Pancreas (tissue), 10 donors: ENCODE data around the gene RBAK. TPM values are rescaled to one million over a fixed set of nuclear protein-coding genes. Genes with fewer than 3 reads are reported as not detected.
"Not testable (repeated sequence)": the region's sequence is repeated elsewhere in the genome, so short reads cannot be mapped to it uniquely, and the experiment has no call there.

Source experiments
- ATAC-seq, 4 donors: fragments of 200-7000 bp; cut with Tn5 transposase; one replicate each; pipeline versions ENCODE4 v1.8.0 to v1.9.1; 2020; ENCODE audit warnings: mild to moderate bottlenecking in 4 of 4, moderate library complexity in 4 of 4
- DNase-seq, 6 donors: peaks; one replicate each; pipeline ENCODE4 v3.0.0-alpha.2; 2020
- FAIRE-seq: peaks from 2 replicates; lab custom pipeline; 2012; peaks lifted over from hg19 to GRCh38; lab: Jason Lieb, UNC
- H3K27ac ChIP-seq, 4 donors: fragments of 200-600 bp; sonication (generic); 1 replicate in 3 of 4; 2 replicates in 1 of 4; pipeline versions ENCODE4 v1.5.0 to v1.8.0; 2020
- H3K27me3 ChIP-seq, 4 donors: fragments of 200-600 bp; one replicate each; pipeline ENCODE4 v1.8.0; 2021
- H3K36me3 ChIP-seq, 3 donors: fragments of 200-600 bp; sonication (generic) in 1 of 3; one replicate each; pipeline versions ENCODE4 v1.5.0 to v1.8.0; 2020 to 2021
- H3K4me1 ChIP-seq, 3 donors: fragments of 200-600 bp; one replicate each; pipeline ENCODE4 v1.8.0; 2021
- H3K4me3 ChIP-seq, 4 donors: fragments of 200-600 bp; sonication (generic) in 2 of 4; one replicate each; pipeline versions ENCODE4 v1.5.0 to v1.8.0; 2020 to 2021
- H3K9me3 ChIP-seq, 4 donors: fragments of 200-600 bp; one replicate each; pipeline ENCODE4 v1.8.0; 2021
- CTCF ChIP-seq, 4 donors: fragments of 200-600 bp; sonication (generic) in 3 of 4; IDR thresholded peaks; one replicate each; pipeline versions ENCODE4 v1.5.0 to v1.8.0; 2021; ENCODE audit warnings: antibody characterized with exemption in 4 of 4
- WGBS, 2 donors: extraction: QIAGEN DNeasy Blood & Tissue Kit; methylation state at CpG; one replicate each; pipeline ENCODE4 v1.1.7; 2013; 5-methylcytosine and 5-hydroxymethylcytosine counted together
- intact Hi-C, 3 donors: fragments of 100-400 bp; cut with DNase I; formaldehyde crosslinking; loops; one replicate each; pipeline versions ENCODE4 v1.11.1 to v1.14.2; 2022
- polyA plus RNA-seq, 2 donors: library from polyadenylated mRNA; stranded (reverse); fragments of 200-250 nt; gene quantifications; one replicate each; pipeline ENCODE4 v1.2.3, GENCODE V29; 2013
- total RNA-seq, 6 donors: library from RNA; stranded (reverse); fragmentation: NEBNext Ultra II Directional in 4 of 6; extraction: Animal tissue kit (Norgen Biotek cat#: 25700) in 4 of 6; gene quantifications; one replicate each; pipeline versions ENCODE4 v1.2.1 to v1.2.4, GENCODE V29; 2021 to 2023
- donor health status: healthy with polysubstance abuse.
- donor health status: DM: no; HTN: no; CAD: no; lungs with moderate emphysema.
- donor health status: DM: no; HTN: no; CAD: no.
- donor health status: control.
- donor health status: control.
- donor health status: Bipolar disorder and iron deficiency.
- donor health status: DM: yes; HTN: yes; CAD: no.
- donor health status: DM: no; HTN: no; CAD: no.
- donor health status: DM: no; HTN: no; CAD: no.
- donor health status: DM: yes; HTN: yes; CAD: no.

Gene RBAK
- total and polyA plus RNA-seq, 8 donors, result 3.3 to 7.9 (median 5.6) TPM

GRCh38 chr7:4999369-4999950, 46.2 kb upstream of the RBAK start:
- no peak for TF ChIP-seq CTCF (IDR thresholded peaks at IDR 0.05)

GRCh38 chr7:5001003-5001402, 44.7 kb upstream of the RBAK start:
- Histone ChIP-seq H3K9me3 (no peaks in the 10 kb centered on the region), H3K36me3 (peaks cover 0 to 10% (median 6%) of the 10 kb centered on the region in 3 donors), H3K27ac (no peak overlapping the region), H3K4me1 (no peaks in the 10 kb centered on the region), H3K27me3 (no peaks in the 10 kb centered on the region), H3K4me3 (no peak overlapping the region)
- WGBS, 2 donors, result 88 to 89% methylated on average over 4 of the region's 4 CpGs
- TF ChIP-seq CTCF (IDR thresholded peaks at IDR 0.05), result no peak
- intact Hi-C loops, result no loop called here
- DNase-seq, result no peak
- FAIRE-seq, result no peak
- no peak for ATAC-seq

More at GRCh38 chr7:4999369-4999950, 46.2 kb upstream of the RBAK start:
- Histone ChIP-seq H3K27me3 (no peaks in the 10 kb centered on the region), H3K36me3 (peaks cover 0 to 10% (median 6%) of the 10 kb centered on the region in 3 donors), H3K4me3 (no peak overlapping the region), H3K4me1 (no peaks in the 10 kb centered on the region), H3K27ac (no peak overlapping the region), H3K9me3 (no peaks in the 10 kb centered on the region)
- no peak for ATAC-seq
- DNase-seq, result no peak
- 91 to 95% methylated on average over 5 of the region's 5 CpGs for WGBS, 2 donors
- no peak for FAIRE-seq
- intact Hi-C loops, result no loop called here

- 94 to 98% methylated on average over 5 of the region's 5 CpGs for WGBS, 2 donors
- Histone ChIP-seq H3K36me3 (peaks cover 0 to 6% (median 1%) of the 10 kb centered on the region in 3 donors), H3K27ac (no peak overlapping the region), H3K4me3 (no peak overlapping the region), H3K27me3 (no peaks in the 10 kb centered on the region), H3K9me3 (no peaks in the 10 kb centered on the region), H3K4me1 (no peaks in the 10 kb centered on the region)
- FAIRE-seq (no peak), DNase-seq (no peak), ATAC-seq (no peak)
- intact Hi-C loops, result no loop called here
- TF ChIP-seq CTCF (IDR thresholded peaks at IDR 0.05), result no peak
Measured at GRCh38 chr7:5001911-5002310, 43.7 kb upstream of the RBAK start.

- DNase-seq, result no peak
- H3K36me3 ChIP-seq, result no peaks in the 10 kb centered on the region
- 95 to 96% methylated on average over 1 of the region's 1 CpG for WGBS, 2 donors
- no peaks in the 10 kb centered on the region for H3K9me3 ChIP-seq
- no peak for TF ChIP-seq CTCF (IDR thresholded peaks at IDR 0.05)
- intact Hi-C loops, result no loop called here
- H3K27ac ChIP-seq, result no peak overlapping the region
- no peak overlapping the region for H3K4me3 ChIP-seq
- no peak for ATAC-seq
- no peaks in the 10 kb centered on the region for H3K27me3 ChIP-seq
- no peaks in the 10 kb centered on the region for H3K4me1 ChIP-seq
- no peak for FAIRE-seq
Measured at GRCh38 chr7:5005066-5005465, 40.6 kb upstream of the RBAK start.

- no peak for TF ChIP-seq CTCF (IDR thresholded peaks at IDR 0.05)
- ATAC-seq, result no peak
- no peak overlapping the region for H3K4me3 ChIP-seq
- no peak for FAIRE-seq
- no peak overlapping the region for H3K27ac ChIP-seq
- no peak for DNase-seq
- 86 to 96% methylated on average over 7 of the region's 7 CpGs for WGBS, 2 donors
- intact Hi-C loops, result no loop called here
- no peaks in the 10 kb centered on the region for H3K9me3 ChIP-seq
- no peaks in the 10 kb centered on the region for H3K36me3 ChIP-seq
- no peaks in the 10 kb centered on the region for H3K27me3 ChIP-seq
- no peaks in the 10 kb centered on the region for H3K4me1 ChIP-seq
Measured at GRCh38 chr7:5012985-5013384, 32.7 kb upstream of the RBAK start.

GRCh38 chr7:5015936-5016335, 29.7 kb upstream of the RBAK start:
- intact Hi-C loops, DNase-seq, ATAC-seq, H3K27me3 ChIP-seq, FAIRE-seq, H3K4me3 ChIP-seq, H3K9me3 ChIP-seq, H3K4me1 ChIP-seq, H3K27ac ChIP-seq, H3K36me3 ChIP-seq: not testable (repeated sequence)
- 88% methylated on average over 6 of the region's 6 CpGs for WGBS, 2 donors

GRCh38 chr7:5017626-5018025, 28.0 kb upstream of the RBAK start:
- H3K4me1 ChIP-seq, ATAC-seq, H3K27me3 ChIP-seq, H3K4me3 ChIP-seq, DNase-seq, H3K27ac ChIP-seq, intact Hi-C loops, FAIRE-seq, H3K36me3 ChIP-seq, H3K9me3 ChIP-seq: not testable (repeated sequence)
- 89 to 93% methylated on average over 12 of the region's 12 CpGs for WGBS, 2 donors
